Mesenchymal stem cell (in vitro differentiated cells and primary cell): Measurements from ENCODE around the gene CACNA1C.

Source experiments
- DNase-seq: peaks from one replicate; pipeline ENCODE4 v3.0.0-alpha.2; 2013
- H2AFZ ChIP-seq: one replicate; pipeline ENCODE4 v1.6.1; 2013; ENCODE audit warnings: low read depth, mild to moderate bottlenecking, control low read depth, inconsistent platforms, low read length, moderate library complexity
- H2AK5ac ChIP-seq: 2 replicates; pipeline ENCODE4 v1.6.1; 2013; ENCODE audit warnings: low read length, moderate library complexity, mild to moderate bottlenecking, inconsistent platforms; ENCODE audit not compliant: severe bottlenecking
- H2BK120ac ChIP-seq: one replicate; pipeline ENCODE4 v1.6.1; 2013; ENCODE audit warnings: low read depth, mild to moderate bottlenecking, inconsistent platforms, low read length, moderate library complexity
- H2BK12ac ChIP-seq, 2 experiments: one replicate each; pipeline ENCODE4 v1.6.1; 2013; ENCODE audit warnings: inconsistent platforms in 2 of 2, low read length in 2 of 2, mild to moderate bottlenecking in 2 of 2, moderate library complexity in 2 of 2, control low read depth in 1 of 2
- H2BK15ac ChIP-seq: one replicate; pipeline ENCODE4 v1.6.1; 2013; ENCODE audit warnings: mild to moderate bottlenecking, low read depth, inconsistent platforms; ENCODE audit not compliant: poor library complexity, severe bottlenecking
- H2BK5ac ChIP-seq: 2 replicates; pipeline ENCODE4 v1.6.1; 2013; ENCODE audit warnings: low read depth, mild to moderate bottlenecking, low read length, control low read depth, inconsistent platforms; ENCODE audit not compliant: poor library complexity, severe bottlenecking
- H3K14ac ChIP-seq, 2 experiments: one replicate each; pipeline ENCODE4 v1.6.1; 2013; ENCODE audit warnings: inconsistent platforms in 2 of 2, low read length in 2 of 2, control low read depth in 1 of 2, mild to moderate bottlenecking in 1 of 2, moderate library complexity in 1 of 2
- H3K18ac ChIP-seq, 2 experiments: one replicate each; pipeline ENCODE4 v1.6.1; 2013; ENCODE audit warnings: inconsistent platforms in 2 of 2, low read length in 2 of 2, control low read depth in 1 of 2, low read depth in 1 of 2, mild to moderate bottlenecking in 1 of 2
- H3K23ac ChIP-seq, 2 experiments: one replicate each; pipeline ENCODE4 v1.6.1; 2013; ENCODE audit warnings: inconsistent platforms in 2 of 2, low read length in 2 of 2, mild to moderate bottlenecking in 2 of 2, moderate library complexity in 2 of 2, control low read depth in 1 of 2
- H3K27ac ChIP-seq: 2 replicates; pipeline ENCODE4 v1.5.1; 2013; ENCODE audit warnings: mild to moderate bottlenecking, moderate library complexity, low read length, control low read depth, inconsistent platforms; ENCODE audit not compliant: poor library complexity, severe bottlenecking
- H3K27me3 ChIP-seq, 2 experiments: 2 replicates each; pipeline versions ENCODE4 v1.6.1 to v1.7.0; 2013; ENCODE audit warnings: low read length in 2 of 2, mild to moderate bottlenecking in 2 of 2, moderate library complexity in 2 of 2, control low read depth in 1 of 2, inconsistent platforms in 1 of 2; ENCODE audit not compliant: control insufficient read depth in 1 of 2, insufficient read depth in 1 of 2
- H3K36me3 ChIP-seq, 2 experiments: 2 replicates each; pipeline versions ENCODE4 v1.6.1 to v1.7.0; 2013; ENCODE audit warnings: low read length in 2 of 2, control low read depth in 1 of 2, inconsistent platforms in 1 of 2, low read depth in 1 of 2, mild to moderate bottlenecking in 1 of 2; ENCODE audit not compliant: insufficient read depth in 2 of 2, control insufficient read depth in 1 of 2
- H3K4ac ChIP-seq, 2 experiments: one replicate each; pipeline ENCODE4 v1.6.1; 2013; ENCODE audit warnings: inconsistent platforms in 2 of 2, low read length in 2 of 2, mild to moderate bottlenecking in 2 of 2, moderate library complexity in 2 of 2, control low read depth in 1 of 2, low read depth in 1 of 2
- H3K4me1 ChIP-seq: 2 replicates; pipeline ENCODE4 v1.6.1; 2013; ENCODE audit warnings: low read depth, low read length, control low read depth; ENCODE audit not compliant: control insufficient read depth, insufficient read depth
- H3K4me2 ChIP-seq: 2 replicates; pipeline ENCODE4 v1.6.1; 2013; ENCODE audit warnings: low read length, mild to moderate bottlenecking, inconsistent platforms; ENCODE audit not compliant: poor library complexity, severe bottlenecking
- H3K4me3 ChIP-seq, 2 experiments: 2 replicates each; pipeline versions ENCODE4 v1.5.1 to v1.7.0; 2013; ENCODE audit warnings: low read length in 2 of 2, mild to moderate bottlenecking in 2 of 2, control low read depth in 1 of 2, low read depth in 1 of 2; ENCODE audit not compliant: insufficient read depth in 1 of 2
- H3K79me1 ChIP-seq: replicated peaks from 2 replicates; pipeline ENCODE4 v1.6.1; 2013; ENCODE audit warnings: mild to moderate bottlenecking, control low read depth, low read length, inconsistent platforms; ENCODE audit not compliant: poor library complexity, severe bottlenecking
- H3K9ac ChIP-seq: 2 replicates; pipeline ENCODE4 v1.7.0; 2013; ENCODE audit warnings: mild to moderate bottlenecking, low read length, moderate library complexity
- H3K9me3 ChIP-seq: 2 replicates; pipeline ENCODE4 v1.7.0; 2013; ENCODE audit warnings: mild to moderate bottlenecking, low read length; ENCODE audit not compliant: control insufficient read depth
- H4K8ac ChIP-seq: one replicate; pipeline ENCODE4 v1.6.1; 2013; ENCODE audit warnings: inconsistent platforms, mild to moderate bottlenecking, low read length, moderate library complexity
- H4K91ac ChIP-seq: one replicate; pipeline ENCODE4 v1.6.1; 2013; ENCODE audit warnings: mild to moderate bottlenecking, low read length, inconsistent platforms
- WGBS: methylation state at CpG from one replicate; pipeline ENCODE4 v1.1.7; 2013; ENCODE audit warnings: mixed read lengths; 5-methylcytosine and 5-hydroxymethylcytosine counted together

The CACNA1C gene

DNA sequence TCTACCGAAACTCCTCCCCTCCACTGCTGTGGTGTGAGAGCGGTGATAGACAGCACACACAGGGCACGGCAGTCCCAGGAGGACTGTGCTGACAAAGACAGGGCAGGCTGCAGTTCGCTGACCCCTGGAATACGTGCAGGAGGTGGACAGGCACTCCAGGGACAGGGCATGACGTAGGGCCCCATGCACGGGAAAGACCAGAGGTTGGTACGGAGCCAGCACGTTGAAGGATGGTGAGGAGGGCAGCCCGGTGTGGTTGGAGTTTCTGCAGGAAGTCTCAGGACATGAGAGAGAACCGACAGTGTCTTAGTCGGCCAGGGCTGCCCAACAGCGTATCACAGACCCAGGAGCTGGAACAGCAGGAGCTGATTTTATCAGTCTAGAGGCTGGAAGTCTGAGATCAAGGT lies 487.8 kb downstream of the CACNA1C start:
- H3K4me2 ChIP-seq, result no peak overlapping the region
- H3K14ac ChIP-seq, result no peak overlapping the region
- no peak overlapping the region for H2BK5ac ChIP-seq
- no peak overlapping the region for H4K91ac ChIP-seq
- H4K8ac ChIP-seq, result no peak overlapping the region
- no peak overlapping the region for H3K27ac ChIP-seq
- H2AFZ ChIP-seq, result no peak overlapping the region
- H3K4ac ChIP-seq, result no peak overlapping the region
- H3K23ac ChIP-seq, result no peak overlapping the region
- H2AK5ac ChIP-seq, result no peak overlapping the region
- 68% methylated on average over 13 of the region's 13 CpGs for WGBS
- peaks cover 0 to 18% of the 10 kb centered on the region in 2 experiments for H3K36me3 ChIP-seq
- H3K4me1 ChIP-seq, result peaks cover 2% of the 10 kb centered on the region
- no peaks in the 10 kb centered on the region for H3K79me1 ChIP-seq
- no peak for DNase-seq
- H2BK120ac ChIP-seq, result no peak overlapping the region
- H3K27me3 ChIP-seq, result peaks cover 0 to 10% of the 10 kb centered on the region in 2 experiments
- H3K18ac ChIP-seq, result no peak overlapping the region
- H3K9ac ChIP-seq, result no peak overlapping the region
- no peak overlapping the region for H2BK12ac ChIP-seq
- H3K9me3 ChIP-seq, result no peaks in the 10 kb centered on the region
- H3K4me3 ChIP-seq, result no peak overlapping the region
- no peak overlapping the region for H2BK15ac ChIP-seq

GRCh38 chr12:2541631-2542204 lies 488.9 kb downstream of the CACNA1C start:
- H3K4me3 ChIP-seq, result no peak overlapping the region
- H3K23ac ChIP-seq, result no peak overlapping the region
- WGBS, result 94% methylated on average over 13 of the region's 13 CpGs
- peaks cover 0 to 25% of the 10 kb centered on the region in 2 experiments for H3K36me3 ChIP-seq
- H2AFZ ChIP-seq, result no peak overlapping the region
- H2AK5ac ChIP-seq, result no peak overlapping the region
- peaks cover 2% of the 10 kb centered on the region for H3K4me1 ChIP-seq
- H3K27me3 ChIP-seq, result peaks cover 0 to 10% of the 10 kb centered on the region in 2 experiments
- H2BK12ac ChIP-seq, result no peak overlapping the region
- H3K18ac ChIP-seq, result no peak overlapping the region
- H4K8ac ChIP-seq, result no peak overlapping the region
- no peak overlapping the region for H2BK15ac ChIP-seq
- DNase-seq, result no peak
- no peak overlapping the region for H3K27ac ChIP-seq
- no peaks in the 10 kb centered on the region for H3K79me1 ChIP-seq
- no peak overlapping the region for H3K14ac ChIP-seq
- no peaks in the 10 kb centered on the region for H3K9me3 ChIP-seq
- H3K4me2 ChIP-seq, result no peak overlapping the region
- no peak overlapping the region for H2BK120ac ChIP-seq
- no peak overlapping the region for H2BK5ac ChIP-seq
- no peak overlapping the region for H3K4ac ChIP-seq
- H4K91ac ChIP-seq, result no peak overlapping the region
- H3K9ac ChIP-seq, result no peak overlapping the region

DNA sequence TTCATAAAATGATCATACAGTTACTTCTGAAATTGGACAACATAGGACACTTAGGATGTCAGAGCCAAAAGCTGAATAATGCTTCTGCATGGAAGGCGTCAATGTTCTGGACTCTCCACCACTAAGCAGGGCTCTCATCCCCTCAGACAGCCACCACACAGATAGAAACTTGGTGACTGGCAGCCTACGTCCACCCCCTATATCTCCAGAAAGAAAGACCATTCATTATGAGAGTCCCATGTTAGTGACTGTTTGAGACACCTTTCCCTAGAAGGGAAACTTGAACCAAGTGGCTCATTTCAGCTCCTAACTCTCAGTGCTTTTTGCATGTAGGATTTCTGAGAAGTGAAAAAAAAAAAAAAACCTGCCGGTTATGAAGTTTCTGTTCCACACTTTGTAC lies 491.0 kb downstream of the CACNA1C start:
- H3K27me3 ChIP-seq, result peaks cover 0 to 10% of the 10 kb centered on the region in 2 experiments
- peaks cover 0 to 26% of the 10 kb centered on the region in 2 experiments for H3K36me3 ChIP-seq
- no peak for DNase-seq
- no peak overlapping the region for H2BK15ac ChIP-seq
- H3K18ac ChIP-seq, result no peak overlapping the region
- 83% methylated on average over 2 of the region's 3 CpGs for WGBS
- H2AFZ ChIP-seq, result no peak overlapping the region
- no peak overlapping the region for H3K4ac ChIP-seq
- no peak overlapping the region for H2BK5ac ChIP-seq
- no peak overlapping the region for H3K27ac ChIP-seq
- no peak overlapping the region for H2AK5ac ChIP-seq
- H3K23ac ChIP-seq, result no peak overlapping the region
- H2BK12ac ChIP-seq, result no peak overlapping the region
- H3K9ac ChIP-seq, result no peak overlapping the region
- no peaks in the 10 kb centered on the region for H3K4me1 ChIP-seq
- no peak overlapping the region for H3K4me2 ChIP-seq
- H4K91ac ChIP-seq, result no peak overlapping the region
- H3K9me3 ChIP-seq, result no peaks in the 10 kb centered on the region
- no peaks in the 10 kb centered on the region for H3K79me1 ChIP-seq
- no peak overlapping the region for H4K8ac ChIP-seq
- H3K14ac ChIP-seq, result no peak overlapping the region
- no peak overlapping the region for H2BK120ac ChIP-seq
- H3K4me3 ChIP-seq, result no peak overlapping the region

GRCh38 chr12:2544230-2544629 lies 491.4 kb downstream of the CACNA1C start:
- no peak overlapping the region for H3K18ac ChIP-seq
- H4K91ac ChIP-seq, result no peak overlapping the region
- no peaks in the 10 kb centered on the region for H3K9me3 ChIP-seq
- no peak overlapping the region for H3K4ac ChIP-seq
- no peak overlapping the region for H3K4me3 ChIP-seq
- H2AK5ac ChIP-seq, result no peak overlapping the region
- no peak overlapping the region for H2BK120ac ChIP-seq
- peaks cover 0 to 29% of the 10 kb centered on the region in 2 experiments for H3K36me3 ChIP-seq
- H3K4me2 ChIP-seq, result no peak overlapping the region
- H3K9ac ChIP-seq, result no peak overlapping the region
- H3K27me3 ChIP-seq, result peaks cover 0 to 10% of the 10 kb centered on the region in 2 experiments
- DNase-seq, result no peak
- H3K23ac ChIP-seq, result no peak overlapping the region
- no peak overlapping the region for H3K27ac ChIP-seq
- no peaks in the 10 kb centered on the region for H3K79me1 ChIP-seq
- H3K14ac ChIP-seq, result no peak overlapping the region
- H3K4me1 ChIP-seq, result no peaks in the 10 kb centered on the region
- no peak overlapping the region for H4K8ac ChIP-seq
- no peak overlapping the region for H2BK12ac ChIP-seq
- H2BK5ac ChIP-seq, result no peak overlapping the region
- no peak overlapping the region for H2AFZ ChIP-seq
- no peak overlapping the region for H2BK15ac ChIP-seq
